ENCODE results near the gene COL27A1. TPM values are rescaled to one million over a fixed set of nuclear protein-coding genes. Genes with fewer than 3 reads are reported as not detected.

COL27A1 gene
- total RNA-seq, 1 donor from 2014 or later = 0.41 TPM

Small RNA genes lying within 50 kb of the gene (small RNA-seq; reads per million reads assigned to genes)
- gene MIR455 = 1.9 reads per million, percentile 81 among the genes with 10 or more reads in this experiment

Other genes starting within 250 kb of the COL27A1 start
- gene AMBP, start 77.2 kb upstream of the COL27A1 start, total RNA-seq = 0.82 TPM
- 0.82 TPM for gene KIF12, start 56.2 kb upstream of the COL27A1 start, total RNA-seq
- gene ORM1, start 167.6 kb downstream of the COL27A1 start, total RNA-seq = 0.82 TPM
- gene ORM2, start 174.3 kb downstream of the COL27A1 start, total RNA-seq = not detected
- gene AKNA, start 232.4 kb downstream of the COL27A1 start, total RNA-seq = 3.3 TPM